BJ (cell line): ENCODE results near the gene PDE4D. TPM values are rescaled to one million over a fixed set of nuclear protein-coding genes. Genes with fewer than 3 reads are reported as not detected.

ENCODE experiments used
- CTCF ChIA-PET: fragments of 350-600 bp; formaldehyde crosslinking; extraction: SDS; loops from one replicate; lab custom pipeline; 2021; ENCODE audit warnings: antibody characterized with exemption, inconsistent platforms; lab: Yijun Ruan, JAX
- POLR2A ChIA-PET: fragments of 300-600 bp; sonication (Branson Sonifier 250); formaldehyde crosslinking; extraction: SDS; loops from one replicate; lab custom pipeline; 2021; ENCODE audit warnings: antibody characterized with exemption; lab: Charles Lee
- DNase-seq: peaks from one replicate; pipeline ENCODE4 v3.0.0-alpha.2; 2011; ENCODE audit warnings: low read depth
- H3K27me3 ChIP-seq: 2 replicates; pipeline ENCODE4 v1.6.0; 2011; ENCODE audit warnings: low read length; ENCODE audit not compliant: control insufficient read depth, insufficient read depth
- H3K36me3 ChIP-seq: 2 replicates; pipeline ENCODE4 v1.5.1; 2011; ENCODE audit warnings: low read length; ENCODE audit not compliant: control insufficient read depth, insufficient read depth
- H3K4me3 ChIP-seq: 2 replicates; pipeline ENCODE4 v1.5.1; 2011; ENCODE audit warnings: low read depth, mild to moderate bottlenecking, control low read depth, low read length
- CTCF ChIP-seq: IDR thresholded peaks from 2 replicates; pipeline ENCODE4 v1.5.1; 2011; ENCODE audit warnings: low read depth, mild to moderate bottlenecking, control low read depth, inconsistent platforms, low read length, moderate library complexity; ENCODE audit not compliant: insufficient read depth
- polyA plus RNA-seq: library from polyadenylated mRNA; depleted of rRNA; stranded (reverse); fragments of >200 nt; gene quantifications from 2 replicates; pipeline ENCODE4 v1.2.3, GENCODE V29; 2011

PDE4D gene
- polyA plus RNA-seq, 1 experiment, result 2.8 TPM

- H3K4me3 ChIP-seq, result no peak overlapping the region
- POLR2A ChIA-PET, result no interaction called here
- no peak for TF ChIP-seq CTCF
- CTCF ChIA-PET, result interaction anchor here (0.7 to 1.8 kb wide), 4 partner anchors 16 to 92 kb away, joined by 3 to 5 read pairs (median 4); no protein-coding TSS in a partner anchor
- DNase-seq, result no peak
- no peaks in the 10 kb centered on the region for H3K27me3 ChIP-seq
- no peaks in the 10 kb centered on the region for H3K36me3 ChIP-seq
These were observed 767.4 kb downstream of the PDE4D start for GRCh38 chr5:59126016-59126707.

GRCh38 chr5:59125011-59125961, 768.2 kb downstream of the PDE4D start:
- ChIA-PET CTCF (interaction anchor here (0.8 to 2.3 kb wide), 3 partner anchors 10 to 91 kb away, joined by 3 to 7 read pairs (median 3); no protein-coding TSS in a partner anchor), POLR2A (no interaction called here)
- H3K4me3 ChIP-seq, result no peak overlapping the region
- no peak for DNase-seq
- no peaks in the 10 kb centered on the region for H3K27me3 ChIP-seq
- H3K36me3 ChIP-seq, result no peaks in the 10 kb centered on the region
- TF ChIP-seq CTCF, result no peak

- no peak for TF ChIP-seq CTCF
- no peak overlapping the region for H3K4me3 ChIP-seq
- H3K36me3 ChIP-seq, result no peaks in the 10 kb centered on the region
- CTCF ChIA-PET, result interaction anchor here (0.6 to 2.3 kb wide), 6 partner anchors 9 to 235 kb away, joined by 3 to 7 read pairs (median 3); no protein-coding TSS in a partner anchor
- H3K27me3 ChIP-seq, result no peaks in the 10 kb centered on the region
- POLR2A ChIA-PET, result no interaction called here
- no peak for DNase-seq
These were observed 769.6 kb downstream of the PDE4D start for GRCh38 chr5:59123595-59124561.

GRCh38 chr5:59119480-59119879, 774.0 kb downstream of the PDE4D start:
- TF ChIP-seq CTCF, result no peak
- POLR2A ChIA-PET, result no interaction called here
- no peak overlapping the region for H3K4me3 ChIP-seq
- no peaks in the 10 kb centered on the region for H3K36me3 ChIP-seq
- CTCF ChIA-PET, result interaction anchor here (1.8 kb wide), 1 partner anchor 9 kb away, joined by 7 read pairs; no protein-coding TSS in a partner anchor
- no peaks in the 10 kb centered on the region for H3K27me3 ChIP-seq
- DNase-seq, result no peak
